Calu3 (cell line): ENCODE results near the gene LTBP2. TPM values are rescaled to one million over a fixed set of nuclear protein-coding genes. Genes with fewer than 3 reads are reported as not detected.

Experiments used
- BruUV-seq: library from RNA; stranded (reverse); fragments of 400-500 nt; replicated peaks from 2 replicates; lab custom pipeline; 2021; lab: Mats Ljungman, UMichigan
- CTCF ChIA-PET: fragments of 300-600 bp; sonication (Branson Sonifier 250); formaldehyde crosslinking; loops from one replicate; lab custom pipeline; 2022; ENCODE audit warnings: antibody characterized with exemption; lab: Charles Lee
- DNase-seq: peaks from one replicate; pipeline ENCODE4 v3.0.0; 2022
- H3K27ac Mint-ChIP-seq: one replicate; pipeline ENCODE4 v1.8.0; 2022; ENCODE audit warnings: mixed read lengths; ENCODE audit not compliant: unreplicated experiment
- H3K27me3 Mint-ChIP-seq: one replicate; pipeline ENCODE4 v1.8.0; 2022; ENCODE audit warnings: mixed read lengths; ENCODE audit not compliant: unreplicated experiment
- H3K36me3 Mint-ChIP-seq: one replicate; pipeline ENCODE4 v1.8.0; 2022; ENCODE audit warnings: mild to moderate bottlenecking, moderate library complexity, mixed read lengths; ENCODE audit not compliant: insufficient read depth, unreplicated experiment
- H3K4me1 Mint-ChIP-seq: one replicate; pipeline ENCODE4 v1.8.0; 2022; ENCODE audit warnings: mild to moderate bottlenecking, low read depth, mixed read lengths; ENCODE audit not compliant: unreplicated experiment
- H3K4me3 Mint-ChIP-seq: one replicate; pipeline ENCODE4 v1.8.0; 2022; ENCODE audit warnings: mild to moderate bottlenecking, low read depth, moderate library complexity, mixed read lengths; ENCODE audit not compliant: unreplicated experiment
- H3K9me3 Mint-ChIP-seq: one replicate; pipeline ENCODE4 v1.8.0; 2022; ENCODE audit warnings: low read depth, mixed read lengths; ENCODE audit not compliant: unreplicated experiment
- intact Hi-C: fragments of 100-400 bp; cut with micrococcal nuclease; formaldehyde crosslinking; loops from one replicate; pipeline ENCODE4 v1.10.0; 2022; ENCODE audit not compliant: unreplicated experiment
- total RNA-seq: library from RNA; stranded (reverse); gene quantifications from 2 replicates; pipeline ENCODE4 v1.2.3, GENCODE V29; 2022
- TF ChIP-seq, protein P1 (sequence below): fragments of 200-600 bp; IDR thresholded peaks from one replicate; pipeline ENCODE4 v1.8.0; 2022; ENCODE audit warnings: antibody characterized with exemption; ENCODE audit not compliant: unreplicated experiment

The LTBP2 gene
- total RNA-seq, 1 experiment from 2014 or later = 4.3 TPM

- TF ChIP-seq, protein P1, sequence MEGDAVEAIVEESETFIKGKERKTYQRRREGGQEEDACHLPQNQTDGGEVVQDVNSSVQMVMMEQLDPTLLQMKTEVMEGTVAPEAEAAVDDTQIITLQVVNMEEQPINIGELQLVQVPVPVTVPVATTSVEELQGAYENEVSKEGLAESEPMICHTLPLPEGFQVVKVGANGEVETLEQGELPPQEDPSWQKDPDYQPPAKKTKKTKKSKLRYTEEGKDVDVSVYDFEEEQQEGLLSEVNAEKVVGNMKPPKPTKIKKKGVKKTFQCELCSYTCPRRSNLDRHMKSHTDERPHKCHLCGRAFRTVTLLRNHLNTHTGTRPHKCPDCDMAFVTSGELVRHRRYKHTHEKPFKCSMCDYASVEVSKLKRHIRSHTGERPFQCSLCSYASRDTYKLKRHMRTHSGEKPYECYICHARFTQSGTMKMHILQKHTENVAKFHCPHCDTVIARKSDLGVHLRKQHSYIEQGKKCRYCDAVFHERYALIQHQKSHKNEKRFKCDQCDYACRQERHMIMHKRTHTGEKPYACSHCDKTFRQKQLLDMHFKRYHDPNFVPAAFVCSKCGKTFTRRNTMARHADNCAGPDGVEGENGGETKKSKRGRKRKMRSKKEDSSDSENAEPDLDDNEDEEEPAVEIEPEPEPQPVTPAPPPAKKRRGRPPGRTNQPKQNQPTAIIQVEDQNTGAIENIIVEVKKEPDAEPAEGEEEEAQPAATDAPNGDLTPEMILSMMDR = no peak
- no peaks in the 10 kb centered on the region for H3K36me3 Mint-ChIP-seq
- peaks cover 6% of the 10 kb centered on the region for H3K4me1 Mint-ChIP-seq
- H3K9me3 Mint-ChIP-seq = no peaks in the 10 kb centered on the region
- intact Hi-C loops = no loop called here
- CTCF ChIA-PET = no interaction called here
- no TSS peak for BruUV-seq
- DNase-seq = no peak
- H3K4me3 Mint-ChIP-seq = no peak overlapping the region
- no peak overlapping the region for H3K27ac Mint-ChIP-seq
- H3K27me3 Mint-ChIP-seq = peaks cover 37% of the 10 kb centered on the region
Observed at GRCh38 chr14:74634481-74634880, 22.4 kb upstream of the LTBP2 start.

- intact Hi-C loops = no loop called here
- no peak for DNase-seq
- Mint-ChIP-seq H3K27me3 (peaks cover 24% of the 10 kb centered on the region), H3K4me1 (peaks cover 6% of the 10 kb centered on the region), H3K27ac (no peak overlapping the region), H3K9me3 (no peaks in the 10 kb centered on the region), H3K36me3 (no peaks in the 10 kb centered on the region), H3K4me3 (no peak overlapping the region)
- TF ChIP-seq, protein P1 = no peak
- CTCF ChIA-PET = no interaction called here
- no TSS peak for BruUV-seq
Observed at GRCh38 chr14:74630881-74631690, 19.0 kb upstream of the LTBP2 start.

- no peaks in the 10 kb centered on the region for H3K36me3 Mint-ChIP-seq
- H3K4me1 Mint-ChIP-seq = peaks cover 14% of the 10 kb centered on the region
- no peak for DNase-seq
- no peak overlapping the region for H3K4me3 Mint-ChIP-seq
- no peak overlapping the region for H3K27ac Mint-ChIP-seq
- CTCF ChIA-PET = no interaction called here
- no TSS peak for BruUV-seq
- intact Hi-C loops = no loop called here
- TF ChIP-seq, protein P1 = no peak
- H3K9me3 Mint-ChIP-seq = no peaks in the 10 kb centered on the region
- H3K27me3 Mint-ChIP-seq = peaks cover 10% of the 10 kb centered on the region
Observed at GRCh38 chr14:74628418-74628817, 16.4 kb upstream of the LTBP2 start.

DNA sequence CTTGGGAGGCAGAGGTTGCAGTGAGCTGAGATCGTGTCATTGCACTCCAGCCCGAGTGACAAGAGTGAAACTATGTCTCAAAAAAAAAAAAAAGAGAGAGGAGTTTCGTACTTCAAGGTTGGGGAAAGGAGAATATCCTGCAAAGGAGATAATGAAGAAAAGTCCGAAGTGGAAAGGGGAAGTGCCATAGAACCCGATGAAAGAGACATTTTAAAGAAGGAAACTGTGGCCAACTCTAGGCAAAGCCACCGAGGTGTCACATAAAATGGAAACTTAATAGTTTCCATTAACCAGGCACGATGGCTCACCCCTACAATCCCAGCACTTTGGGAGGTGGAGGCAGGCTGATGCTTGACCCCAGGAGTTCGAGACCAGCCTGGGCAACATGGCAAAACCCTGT lies 15.0 kb upstream of the LTBP2 start:
- no peak for DNase-seq
- Mint-ChIP-seq H3K27ac (no peak overlapping the region), H3K4me1 (peaks cover 9% of the 10 kb centered on the region), H3K4me3 (no peak overlapping the region), H3K27me3 (peaks cover 11% of the 10 kb centered on the region), H3K9me3 (no peaks in the 10 kb centered on the region), H3K36me3 (no peaks in the 10 kb centered on the region)
- TF ChIP-seq, protein P1 = no peak
- no TSS peak for BruUV-seq
- intact Hi-C loops = no loop called here
- CTCF ChIA-PET = no interaction called here
